Stimulated activated CD4-positive, alpha-beta T cell treated with anti-CD3 and anti-CD28 coated beads, TNF-alpha, amount 100 ng/mL, for 48 hours (primary cell): ENCODE data around the gene ATP11B.

Experiments
- DNase-seq, 3 donors: peaks; one replicate each; pipeline ENCODE4 v3.0.0-alpha.2; 2020; ENCODE audit warnings: low read depth in 3 of 3

Gene ATP11B

GRCh38 chr3:182792901-182793662 is at the start of gene ATP11B:
Gene ATP11B, plus strand, starts transcription at chr3:182793504. Its CDS starts 256 bp downstream, at chr3:182793760.
- peak; percentile 43 to 71 (median 44) for DNase-seq

- no peak for DNase-seq
Measured at GRCh38 chr3:182746959-182747358, 46.3 kb upstream of the ATP11B start.

- no peak for DNase-seq
Measured at GRCh38 chr3:182755308-182755707, 38.0 kb upstream of the ATP11B start.

GRCh38 chr3:182755712-182756111 is 37.6 kb upstream of the ATP11B start:
- no peak for DNase-seq

- no peak for DNase-seq
Measured at GRCh38 chr3:182760576-182761164, 32.6 kb upstream of the ATP11B start.

- no peak for DNase-seq
Measured at GRCh38 chr3:182763896-182764295, 29.4 kb upstream of the ATP11B start.

GRCh38 chr3:182765287-182765686 is 28.0 kb upstream of the ATP11B start:
- no peak for DNase-seq

- DNase-seq = no peak
Measured at GRCh38 chr3:182766099-182766498, 27.2 kb upstream of the ATP11B start.

GRCh38 chr3:182768413-182768812 is 24.9 kb upstream of the ATP11B start:
- DNase-seq = no peak

- DNase-seq = no peak
Measured at GRCh38 chr3:182769673-182770072, 23.6 kb upstream of the ATP11B start.

- DNase-seq = no peak
Measured at GRCh38 chr3:182782149-182782548, 11.2 kb upstream of the ATP11B start.

GRCh38 chr3:182783106-182783505 is 10.2 kb upstream of the ATP11B start:
- no peak for DNase-seq

GRCh38 chr3:182784542-182784941 is 8.8 kb upstream of the ATP11B start:
- no peak for DNase-seq

- DNase-seq = no peak
Measured at GRCh38 chr3:182785142-182785541, 8.2 kb upstream of the ATP11B start.

- no peak for DNase-seq
Measured at GRCh38 chr3:182785756-182786155, 7.5 kb upstream of the ATP11B start.

- DNase-seq = no peak
Measured at GRCh38 chr3:182786564-182787196, 6.6 kb upstream of the ATP11B start.

GRCh38 chr3:182787302-182788036 is 5.8 kb upstream of the ATP11B start:
- no peak for DNase-seq

GRCh38 chr3:182789371-182789770 is 3.9 kb upstream of the ATP11B start:
- DNase-seq = no peak

GRCh38 chr3:182790612-182791011 is 2.7 kb upstream of the ATP11B start:
- no peak for DNase-seq

GRCh38 chr3:182793663-182794454 is 555 bp downstream of the ATP11B start:
- peak; percentile 12 to 48 (median 18) for DNase-seq
